SK-MEL-5 (cell line): Measurements from ENCODE around the gene ZNG1A. TPM values are rescaled to one million over a fixed set of nuclear protein-coding genes. Genes with fewer than 3 reads are reported as not detected.
"Not testable (repeated sequence)": the region's sequence is repeated elsewhere in the genome, so short reads cannot be mapped to it uniquely, and the experiment has no call there.

Experiments
- DNase-seq: peaks from one replicate; pipeline ENCODE4 v3.0.0-alpha.2; 2016; ENCODE audit warnings: low read depth, low spot score
- in situ Hi-C: cut with HindIII; loops from 2 replicates; pipeline ENCODE4 v1.10.0; 2016; ENCODE audit warnings: low sequenced_read_pairs, high pct_unique_total_duplicates, low pct_unique_long_range_greater_than_20kb
- total RNA-seq: library from RNA; depleted of rRNA; stranded (reverse); fragments of >200 nt; shearing (Covaris generic); gene quantifications from 2 replicates; pipeline ENCODE4 v1.2.3, GENCODE V29; 2014

The ZNG1A gene
- total RNA-seq, 1 experiment from 2014 or later = 10.5 TPM

DNA sequence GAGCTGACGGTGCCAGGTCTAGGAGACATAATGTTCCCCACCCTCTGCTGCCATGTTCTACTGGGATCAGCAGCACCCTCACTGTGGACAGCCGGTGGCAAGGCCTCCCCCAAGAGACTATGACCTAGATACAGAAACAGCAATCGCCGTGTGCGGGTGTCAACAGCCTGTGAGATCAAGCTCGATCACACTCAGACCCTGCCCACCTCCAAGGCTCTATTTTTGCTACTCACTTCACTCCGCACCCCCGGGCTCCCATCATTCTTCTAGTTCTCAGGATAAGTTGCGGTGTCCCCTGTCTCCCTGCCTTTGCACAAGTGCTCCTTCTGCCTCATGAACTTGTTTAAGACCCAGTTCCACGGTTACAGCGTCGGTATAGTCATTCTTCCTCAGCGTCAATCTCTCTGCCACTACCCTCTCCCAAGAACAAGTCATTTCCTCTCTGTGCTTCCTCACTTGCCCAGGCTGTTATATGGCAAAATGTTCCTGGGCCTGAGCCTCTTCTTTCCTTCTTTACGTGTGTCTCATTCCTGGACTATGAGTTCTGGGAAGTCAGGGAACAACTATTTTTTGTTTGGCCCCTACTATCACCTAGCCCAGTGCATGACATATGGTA lies 30.4 kb upstream of the ZNG1A start:
- no peak for DNase-seq
- in situ Hi-C loops = no loop called here

DNA sequence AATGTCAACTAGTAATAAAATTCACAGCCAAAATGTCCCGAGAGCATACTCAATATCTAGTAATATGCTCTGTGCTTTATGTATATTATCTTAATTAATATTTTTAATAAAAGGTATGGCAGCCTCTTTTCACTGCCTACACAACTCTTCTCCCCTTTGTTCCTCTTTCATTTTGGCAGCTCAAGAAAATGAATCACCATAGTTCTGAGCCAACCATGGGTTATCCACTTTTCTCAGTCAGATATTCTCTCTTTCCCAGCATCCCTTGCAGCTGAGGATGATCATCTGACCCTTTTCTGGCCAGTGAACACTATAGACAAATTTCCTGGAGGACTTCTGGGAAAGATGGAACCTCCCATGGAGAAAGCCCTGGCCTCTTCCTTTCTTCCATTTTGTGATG lies 27.6 kb upstream of the ZNG1A start:
- in situ Hi-C loops = no loop called here

DNA sequence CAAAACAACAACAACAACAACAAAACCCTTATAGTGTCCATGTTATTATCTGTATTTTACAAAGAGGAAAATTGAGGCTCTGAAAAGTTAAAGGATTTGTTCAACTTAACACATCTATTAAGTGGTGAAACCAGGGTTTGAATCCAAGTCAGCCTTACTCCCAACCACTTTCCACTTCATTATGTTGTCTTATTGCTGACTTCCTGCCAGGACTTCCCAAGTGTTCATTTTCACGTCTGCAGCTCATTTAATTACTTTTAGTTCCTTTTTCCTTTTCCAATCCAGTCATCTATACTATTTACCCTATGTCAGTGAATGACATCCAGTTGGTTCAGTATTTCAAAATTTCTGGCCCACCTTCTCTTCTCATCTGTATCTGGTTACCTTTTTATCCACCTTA lies 20.7 kb upstream of the ZNG1A start:
- in situ Hi-C loops = not testable (repeated sequence)

More for the DNA sequence above, 27.6 kb upstream of the ZNG1A start:
- DNase-seq = no peak

DNA sequence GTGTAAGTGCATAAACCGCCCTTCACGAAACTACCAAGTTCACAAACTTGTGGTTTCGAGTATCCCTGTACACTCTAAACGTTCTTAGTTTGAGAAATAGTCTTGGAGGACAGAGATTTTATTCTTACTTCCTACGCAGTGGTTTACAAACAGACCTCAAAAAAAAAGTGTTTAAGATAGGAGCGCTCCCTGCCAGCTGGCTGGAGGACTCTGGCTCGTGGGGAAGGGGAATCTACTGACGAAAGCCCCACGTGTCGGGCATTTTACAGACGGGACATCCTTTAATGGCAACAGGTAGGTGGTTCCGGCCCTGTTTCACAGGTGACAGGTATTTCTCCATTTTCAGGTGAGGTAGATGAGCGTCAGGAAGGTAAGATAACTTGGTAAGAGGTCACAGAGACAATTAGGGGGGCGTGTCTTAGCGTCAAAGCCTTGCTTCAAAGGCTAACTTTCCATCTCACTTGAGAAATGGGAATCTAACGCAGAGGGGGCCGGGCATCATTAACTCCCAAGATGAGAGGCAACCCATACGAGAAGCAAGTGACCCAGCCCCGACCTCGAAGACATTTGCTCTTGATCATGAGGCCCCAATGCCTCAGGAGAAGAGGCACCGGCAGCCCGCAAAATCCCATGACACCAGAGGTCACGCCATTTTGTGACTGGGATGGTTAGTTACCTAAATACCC lies 573 bp downstream of the ZNG1A start:
- in situ Hi-C loops, DNase-seq: not testable (repeated sequence)

More for the DNA sequence above, 20.7 kb upstream of the ZNG1A start:
- not testable (repeated sequence) for DNase-seq

DNA sequence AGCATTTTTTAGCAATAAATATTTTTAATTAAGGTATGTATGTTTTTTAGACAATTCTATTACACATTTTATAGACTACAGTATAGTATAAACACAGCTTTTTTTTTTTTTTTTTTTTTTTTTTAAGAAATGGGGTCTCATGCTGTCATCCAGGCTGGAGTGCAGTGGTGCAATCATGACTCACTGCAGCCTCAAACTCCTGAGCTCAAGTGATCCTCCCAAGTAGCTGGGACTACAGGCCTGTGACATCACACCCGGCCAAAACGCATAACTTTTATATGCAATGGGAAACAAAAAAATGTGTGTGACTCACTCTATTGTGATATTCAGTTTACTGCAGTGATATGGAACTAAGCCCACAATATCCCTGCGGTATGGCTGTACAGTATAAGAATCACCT lies 9.1 kb downstream of the ZNG1A start:
- in situ Hi-C loops, DNase-seq: not testable (repeated sequence)

DNA sequence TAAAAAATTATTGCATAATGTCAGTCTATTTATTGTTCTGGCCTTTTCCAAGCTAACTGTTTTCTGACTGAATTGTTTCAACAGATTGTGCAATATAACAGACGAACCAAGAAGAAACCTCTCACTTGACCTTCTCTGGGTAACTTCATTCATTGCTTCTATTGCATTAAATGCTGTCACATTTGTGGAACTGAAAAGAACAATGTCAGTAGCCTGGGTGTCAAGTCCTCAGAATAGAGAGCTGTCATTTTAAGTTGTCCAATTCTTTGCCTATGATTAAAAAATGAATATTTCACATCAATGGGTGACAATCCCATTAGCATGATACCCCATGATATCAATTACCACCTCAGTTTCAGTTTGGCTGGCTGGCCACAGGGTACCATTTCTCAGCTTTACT lies 19.0 kb downstream of the ZNG1A start:
- in situ Hi-C loops, DNase-seq: not testable (repeated sequence)

DNA sequence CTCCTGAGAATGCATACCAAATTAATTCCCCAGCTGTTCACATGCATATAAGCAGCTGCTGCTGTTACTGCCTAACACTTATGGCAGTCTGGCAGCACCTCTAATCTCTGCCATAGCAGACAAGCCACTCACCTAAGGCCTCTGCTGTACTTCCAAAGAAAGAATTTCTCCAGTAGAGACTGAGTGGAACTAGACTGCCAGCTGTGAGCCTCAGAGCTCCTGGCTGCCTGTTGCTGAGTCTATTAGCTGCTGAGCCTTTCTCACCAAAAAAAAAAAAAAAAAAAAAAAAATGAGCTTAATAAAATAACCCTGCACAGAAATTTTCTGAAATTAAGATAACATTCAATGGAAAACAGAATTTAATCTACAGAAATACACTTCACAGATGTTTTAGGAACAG lies 27.7 kb downstream of the ZNG1A start:
- in situ Hi-C loops, DNase-seq: not testable (repeated sequence)

DNA sequence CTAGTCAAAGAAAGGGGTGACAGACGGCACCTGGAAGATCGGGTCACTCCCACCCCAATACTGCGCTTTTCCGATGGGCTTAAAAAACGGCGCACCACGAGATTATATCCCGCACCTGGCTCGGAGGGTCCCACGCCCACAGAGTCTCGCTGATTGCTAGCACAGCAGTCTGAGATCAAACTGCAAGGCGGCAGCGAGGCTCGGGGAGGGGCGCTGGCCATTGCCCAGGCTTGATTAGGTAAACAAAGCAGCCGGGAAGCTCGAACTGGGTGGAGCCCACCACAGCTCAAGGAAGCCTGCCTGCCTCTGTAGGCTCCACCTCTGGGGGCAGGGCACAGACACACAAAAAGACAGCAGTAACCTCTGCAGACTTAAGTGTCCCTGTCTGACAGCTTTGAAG lies 39.0 kb downstream of the ZNG1A start:
- DNase-seq, in situ Hi-C loops: not testable (repeated sequence)

DNA sequence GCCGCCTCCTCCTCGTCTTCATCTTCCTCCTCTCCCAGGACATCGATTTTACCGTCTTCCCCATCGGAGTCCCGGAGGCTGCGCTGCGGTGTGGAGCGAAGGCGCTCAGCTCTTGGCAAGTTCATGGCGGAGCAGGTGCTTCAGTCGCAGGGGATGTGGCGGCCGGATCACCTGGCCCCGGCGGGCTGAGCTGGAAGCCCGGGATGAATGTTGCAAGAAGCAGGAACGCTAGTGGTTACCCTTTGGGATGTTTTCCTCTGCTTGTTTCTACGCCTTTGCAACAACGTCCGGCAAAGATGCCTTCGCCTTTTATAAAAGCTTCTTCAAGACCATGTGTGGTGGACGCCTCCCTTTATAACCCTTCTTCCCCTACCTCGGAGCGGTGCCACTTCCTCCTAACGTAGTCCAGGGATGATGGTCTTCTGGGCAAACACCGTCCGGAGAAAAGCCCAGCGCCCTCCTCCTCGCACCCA lies 60.8 kb downstream of the ZNG1A start, which contains the start of gene FOXD4:
Gene FOXD4, minus strand, starts transcription at position 423 of the 473 bp plus-strand sequence. Its CDS starts 298 bp downstream, at position 125.
- DNase-seq, in situ Hi-C loops: not testable (repeated sequence)

DNA sequence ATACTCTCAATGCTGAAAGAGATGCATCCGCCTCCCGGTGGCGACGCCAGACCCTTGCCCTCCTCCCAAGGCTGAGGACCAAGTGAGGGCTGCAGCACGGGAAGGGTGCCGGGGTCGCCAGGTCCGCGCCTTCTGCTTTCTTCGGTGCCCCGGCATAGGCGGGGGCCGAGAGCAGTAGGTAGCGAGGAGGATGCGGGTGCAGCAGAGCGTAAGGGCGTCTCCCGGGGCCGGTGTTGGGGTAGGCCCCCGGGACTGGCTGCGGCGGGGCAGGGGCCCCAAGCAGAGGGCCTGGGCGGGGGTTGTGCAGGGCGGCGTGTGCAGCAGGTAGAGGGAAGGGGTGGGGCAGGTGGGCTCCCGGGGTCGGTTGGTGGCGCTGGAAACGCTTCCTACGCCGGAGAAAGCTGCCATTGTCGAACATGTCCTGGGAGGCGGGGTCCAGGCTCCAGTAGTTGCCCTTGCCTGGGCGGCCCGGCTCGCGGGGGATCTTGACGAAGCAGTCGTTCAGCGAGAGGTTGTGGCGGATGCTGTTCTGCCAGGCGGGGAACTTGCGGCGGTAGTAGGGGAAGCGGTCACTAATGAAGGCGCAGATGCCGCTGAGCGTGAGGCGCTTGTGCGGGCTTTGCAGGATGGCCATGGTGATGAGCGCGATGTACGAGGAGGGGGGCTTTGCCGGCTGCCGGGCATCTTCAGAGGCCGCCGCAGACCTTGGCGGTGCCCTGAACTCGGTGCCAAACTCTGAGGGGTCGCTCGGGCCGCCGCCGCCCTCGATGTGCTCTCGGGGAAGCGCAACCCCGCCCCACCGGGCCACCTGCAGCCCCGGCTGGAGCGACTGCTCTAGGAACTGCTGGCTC lies 61.5 kb downstream of the ZNG1A start:
- DNase-seq, in situ Hi-C loops: not testable (repeated sequence)

DNA sequence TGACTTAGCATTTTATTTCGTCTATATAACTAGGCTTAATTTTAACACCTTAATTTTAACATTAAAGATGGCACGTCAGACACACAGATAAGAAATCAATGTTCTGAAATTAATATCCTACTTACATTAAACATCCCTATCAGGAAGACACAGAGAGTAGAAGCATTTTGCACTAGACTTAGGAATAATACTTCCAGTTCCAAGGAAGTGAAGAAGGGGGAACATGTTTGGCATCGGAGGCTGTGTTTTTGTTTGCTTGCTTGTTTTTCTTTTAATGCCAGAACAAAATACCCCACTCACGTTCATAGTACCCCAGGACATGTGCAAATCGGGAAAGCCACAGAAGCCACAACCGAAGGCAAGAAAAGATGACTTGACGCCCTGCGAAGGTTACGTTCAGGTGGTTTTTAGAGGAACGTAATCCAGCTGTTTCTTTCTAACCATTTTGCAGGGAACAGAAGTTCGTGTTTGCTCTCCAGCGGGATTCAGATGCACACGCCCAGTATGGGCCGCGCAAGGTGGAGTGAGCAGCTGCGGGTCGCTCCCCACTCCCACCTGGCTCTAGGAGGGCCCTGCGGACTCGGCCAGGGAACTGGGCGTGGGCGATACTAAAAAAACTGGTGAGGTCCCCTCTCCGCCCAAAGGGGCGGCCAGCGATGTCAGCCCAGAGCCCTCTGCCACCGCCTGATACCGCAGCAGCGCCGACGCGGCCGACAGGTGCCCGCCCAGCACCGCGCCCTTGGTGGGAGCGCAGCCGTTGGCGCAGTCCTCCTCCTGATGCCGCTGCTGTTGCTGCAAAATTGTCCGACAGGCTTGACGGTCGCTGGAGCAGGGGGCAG lies 62.4 kb downstream of the ZNG1A start:
- DNase-seq, in situ Hi-C loops: not testable (repeated sequence)

DNA sequence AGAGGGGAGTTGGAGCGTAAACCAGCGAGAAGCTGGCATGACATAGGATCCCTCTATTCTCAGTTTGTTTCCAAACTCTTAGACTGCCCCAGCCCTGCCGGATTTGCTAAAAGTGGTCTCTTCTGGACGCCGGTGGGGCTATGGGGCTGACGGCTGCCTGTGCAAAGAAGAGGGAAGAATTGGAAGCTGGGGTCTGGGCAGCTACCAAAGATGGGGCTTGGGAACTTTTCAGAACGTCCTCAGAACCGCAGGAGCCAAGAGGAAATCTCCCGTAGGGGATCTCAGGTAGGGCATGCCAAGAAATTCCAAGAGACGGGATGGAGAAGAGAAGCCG lies 63.8 kb downstream of the ZNG1A start:
- DNase-seq, in situ Hi-C loops: not testable (repeated sequence)

DNA sequence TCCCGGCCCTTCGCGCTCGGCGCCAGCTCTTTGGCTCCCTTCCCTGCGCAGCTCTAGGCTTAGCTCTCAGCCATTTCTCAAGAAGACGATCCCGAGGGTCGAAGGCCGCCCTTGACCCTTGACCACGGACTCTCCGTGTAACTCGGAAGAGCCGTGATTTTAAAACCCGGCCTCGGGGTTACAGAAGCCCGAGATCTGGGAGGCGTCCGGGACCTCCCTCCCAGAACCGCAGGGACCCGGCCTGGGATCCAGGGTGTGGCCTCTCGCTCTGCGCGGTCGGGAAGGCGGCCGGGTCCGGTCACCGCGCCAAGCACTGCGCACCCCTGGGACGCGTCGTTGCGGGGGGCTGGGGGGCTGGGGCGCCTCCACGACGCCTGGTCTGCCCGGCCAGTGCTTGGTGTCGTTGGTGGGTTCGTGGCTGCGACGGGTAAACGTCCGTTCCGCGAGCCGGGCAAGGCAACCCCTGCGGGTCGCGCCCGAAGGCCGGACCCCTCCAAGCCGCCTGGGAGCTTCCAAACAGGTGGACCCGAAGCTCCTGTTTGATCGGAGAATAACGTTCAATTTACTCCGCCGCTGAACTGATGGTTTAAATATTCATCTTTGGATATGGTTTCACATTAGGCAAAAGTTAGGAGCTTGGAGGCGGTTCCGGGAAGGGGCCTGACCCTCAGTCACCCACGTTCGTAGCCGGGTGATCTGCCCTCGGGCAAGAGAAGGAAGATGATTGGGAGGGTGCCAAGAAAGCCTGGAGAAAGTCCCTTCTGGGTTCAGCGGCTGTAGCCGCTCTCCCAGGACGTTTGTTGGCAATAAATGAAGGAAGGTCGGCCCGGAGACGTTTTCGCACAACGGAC lies 64.4 kb downstream of the ZNG1A start:
- DNase-seq, in situ Hi-C loops: not testable (repeated sequence)

DNA sequence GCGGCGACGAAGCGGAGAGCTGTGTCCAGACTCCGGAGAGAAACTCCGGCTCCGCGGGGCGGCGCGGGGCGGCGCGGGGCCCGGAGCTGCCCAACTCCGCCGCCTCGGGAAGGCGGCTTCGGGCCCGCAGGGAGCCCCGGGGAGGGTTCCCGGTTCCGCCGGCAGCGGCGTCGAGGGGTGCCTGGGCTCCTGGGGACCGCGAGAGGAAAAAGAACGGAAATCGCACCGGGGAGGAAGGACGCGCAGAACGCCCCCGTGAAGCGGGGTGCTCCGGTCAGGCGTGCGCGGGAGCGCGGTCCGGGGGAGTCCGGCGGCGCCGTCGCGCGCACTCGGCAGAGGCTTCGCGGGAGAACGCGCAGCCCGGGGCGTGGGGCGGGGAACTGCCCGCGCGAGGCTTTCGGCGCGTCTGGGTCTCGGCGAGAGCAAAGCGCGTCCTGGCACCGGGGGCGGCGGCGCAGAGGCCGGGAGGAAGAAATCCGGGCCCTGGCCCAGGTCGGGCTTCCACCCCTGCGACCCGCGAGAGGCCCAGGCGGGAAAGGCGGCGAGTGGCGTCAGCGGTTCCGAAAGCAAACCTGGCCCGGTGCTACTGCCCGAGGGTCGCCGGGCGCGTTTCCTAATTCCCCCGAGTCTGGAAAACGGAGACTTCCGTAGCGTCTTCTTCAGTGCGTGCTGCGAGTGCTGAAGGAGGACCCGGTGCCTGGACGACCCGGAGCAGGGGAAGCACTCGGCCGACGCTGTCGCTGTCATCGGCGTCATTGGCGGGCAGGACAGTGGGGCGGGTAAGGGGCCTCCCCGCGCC lies 65.2 kb downstream of the ZNG1A start:
- in situ Hi-C loops, DNase-seq: not testable (repeated sequence)

DNA sequence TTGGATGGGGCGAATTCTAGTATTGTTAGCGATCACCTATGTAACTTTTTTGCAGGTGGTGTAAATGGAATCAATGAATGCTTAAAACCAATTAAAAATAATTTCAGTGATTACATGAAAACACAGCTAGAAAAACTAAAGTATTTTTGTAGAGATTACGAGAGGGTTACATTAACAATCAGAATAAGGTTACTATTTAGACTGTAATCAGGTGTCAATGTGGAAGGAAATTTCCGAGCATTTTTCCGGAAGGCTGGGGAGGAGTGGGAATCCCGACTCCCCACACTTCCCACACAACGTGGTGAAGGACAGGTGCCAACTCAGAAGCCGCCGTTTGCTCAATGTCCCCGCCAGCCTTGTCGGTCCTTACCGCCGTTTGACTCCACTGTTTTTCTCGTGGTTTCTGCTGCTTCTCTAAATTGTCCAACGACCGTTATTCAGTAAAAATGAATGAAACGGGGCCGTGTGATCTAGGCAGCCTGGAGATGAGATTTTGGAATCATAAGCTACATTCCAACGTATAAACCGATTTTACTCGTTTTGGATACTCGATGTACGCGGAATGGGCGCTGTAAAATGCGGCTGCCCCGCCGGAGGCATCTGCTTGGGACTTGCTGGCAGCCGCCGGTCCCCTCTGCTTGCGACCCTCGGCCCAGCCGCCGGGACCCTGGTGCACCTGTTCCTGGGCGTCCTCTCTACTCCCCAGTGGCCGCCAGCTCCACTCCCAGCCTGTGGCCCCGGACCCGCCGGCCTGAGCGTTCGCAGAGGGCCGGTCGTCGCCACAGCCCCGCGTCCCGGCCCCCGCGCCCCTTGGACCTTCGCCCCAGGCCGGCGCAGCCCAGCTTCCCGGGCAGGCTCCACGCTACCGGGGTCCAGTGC lies 66.0 kb downstream of the ZNG1A start:
- in situ Hi-C loops, DNase-seq: not testable (repeated sequence)
